Measurements from ENCODE around the gene KCNQ5.

The KCNQ5 gene

GRCh38 chr6:72674842-72675241, 53.0 kb downstream of the KCNQ5 start:
- DNase-seq (ENCODE audit: insufficient read length, low spot score) (no peak), FAIRE-seq (no peak)

- FAIRE-seq (peak; percentile 44), DNase-seq (ENCODE audit: insufficient read length, low spot score) (peak; percentile 2)
Measured at GRCh38 chr6:72675396-72675795, 53.5 kb downstream of the KCNQ5 start.

- DNase-seq (ENCODE audit: insufficient read length, low spot score), result no peak
- no peak for FAIRE-seq
Measured at GRCh38 chr6:72676995-72677394, 55.1 kb downstream of the KCNQ5 start.

- DNase-seq (ENCODE audit: insufficient read length, low spot score), result no peak
- FAIRE-seq, result no peak
Measured at GRCh38 chr6:72677740-72678139, 55.9 kb downstream of the KCNQ5 start.

- FAIRE-seq (no peak), DNase-seq (ENCODE audit: insufficient read length, low spot score) (no peak)
Measured at GRCh38 chr6:72683797-72684196, 61.9 kb downstream of the KCNQ5 start.

- DNase-seq (ENCODE audit: insufficient read length, low spot score) (no peak), FAIRE-seq (no peak)
Measured at GRCh38 chr6:72689107-72689954, 67.5 kb downstream of the KCNQ5 start.

- FAIRE-seq (no peak), DNase-seq (ENCODE audit: insufficient read length, low spot score) (no peak)
Measured at GRCh38 chr6:72691249-72691648, 69.4 kb downstream of the KCNQ5 start.

- FAIRE-seq, result no peak
Measured at GRCh38 chr6:72696055-72696454, 74.2 kb downstream of the KCNQ5 start.

GRCh38 chr6:72699159-72699558, 77.3 kb downstream of the KCNQ5 start:
- DNase-seq (ENCODE audit: insufficient read length, low spot score) (no peak), FAIRE-seq (no peak)

More at GRCh38 chr6:72696055-72696454, 74.2 kb downstream of the KCNQ5 start:
- DNase-seq (ENCODE audit: insufficient read length, low spot score), result no peak

GRCh38 chr6:72702421-72702820, 80.6 kb downstream of the KCNQ5 start:
- no peak for DNase-seq (ENCODE audit: insufficient read length, low spot score)
- FAIRE-seq, result no peak

- FAIRE-seq (no peak), DNase-seq (ENCODE audit: insufficient read length, low spot score) (no peak)
Measured at GRCh38 chr6:72703093-72703492, 81.2 kb downstream of the KCNQ5 start.

- no peak for FAIRE-seq
- DNase-seq (ENCODE audit: insufficient read length, low spot score), result no peak
Measured at GRCh38 chr6:72704979-72705378, 83.1 kb downstream of the KCNQ5 start.

GRCh38 chr6:72709431-72709830, 87.6 kb downstream of the KCNQ5 start:
- no peak for FAIRE-seq
- DNase-seq (ENCODE audit: insufficient read length, low spot score), result no peak

- DNase-seq (ENCODE audit: insufficient read length, low spot score) (no peak), FAIRE-seq (no peak)
Measured at GRCh38 chr6:72711731-72712130, 89.9 kb downstream of the KCNQ5 start.

GRCh38 chr6:72712910-72713309, 91.0 kb downstream of the KCNQ5 start:
- DNase-seq (ENCODE audit: insufficient read length, low spot score), result no peak
- no peak for FAIRE-seq

- FAIRE-seq (no peak), DNase-seq (ENCODE audit: insufficient read length, low spot score) (no peak)
Measured at GRCh38 chr6:72715119-72715518, 93.3 kb downstream of the KCNQ5 start.

GRCh38 chr6:72716916-72717315, 95.1 kb downstream of the KCNQ5 start:
- no peak for FAIRE-seq

GRCh38 chr6:72720464-72720863, 98.6 kb downstream of the KCNQ5 start:
- DNase-seq (ENCODE audit: insufficient read length, low spot score), result peak; percentile 6
- FAIRE-seq, result no peak

More at GRCh38 chr6:72716916-72717315, 95.1 kb downstream of the KCNQ5 start:
- DNase-seq (ENCODE audit: insufficient read length, low spot score), result no peak

- FAIRE-seq, result no peak
- no peak for DNase-seq (ENCODE audit: insufficient read length, low spot score)
Measured at GRCh38 chr6:72721346-72721745, 99.5 kb downstream of the KCNQ5 start.

- DNase-seq (ENCODE audit: insufficient read length, low spot score), result no peak
- peak; percentile 9 for FAIRE-seq
Measured at GRCh38 chr6:72724545-72724944, 102.7 kb downstream of the KCNQ5 start.

GRCh38 chr6:72728706-72729343, 107.0 kb downstream of the KCNQ5 start:
- FAIRE-seq, result no peak
- no peak for DNase-seq (ENCODE audit: insufficient read length, low spot score)

- DNase-seq (ENCODE audit: insufficient read length, low spot score) (no peak), FAIRE-seq (no peak)
Measured at GRCh38 chr6:72733045-72733444, 111.2 kb downstream of the KCNQ5 start.
